ENCODE measurements around the gene PSMB3.
A peak's percentile ranks its signal among the peaks of the same experiment; 100 is the strongest.

Gene PSMB3

DNA sequence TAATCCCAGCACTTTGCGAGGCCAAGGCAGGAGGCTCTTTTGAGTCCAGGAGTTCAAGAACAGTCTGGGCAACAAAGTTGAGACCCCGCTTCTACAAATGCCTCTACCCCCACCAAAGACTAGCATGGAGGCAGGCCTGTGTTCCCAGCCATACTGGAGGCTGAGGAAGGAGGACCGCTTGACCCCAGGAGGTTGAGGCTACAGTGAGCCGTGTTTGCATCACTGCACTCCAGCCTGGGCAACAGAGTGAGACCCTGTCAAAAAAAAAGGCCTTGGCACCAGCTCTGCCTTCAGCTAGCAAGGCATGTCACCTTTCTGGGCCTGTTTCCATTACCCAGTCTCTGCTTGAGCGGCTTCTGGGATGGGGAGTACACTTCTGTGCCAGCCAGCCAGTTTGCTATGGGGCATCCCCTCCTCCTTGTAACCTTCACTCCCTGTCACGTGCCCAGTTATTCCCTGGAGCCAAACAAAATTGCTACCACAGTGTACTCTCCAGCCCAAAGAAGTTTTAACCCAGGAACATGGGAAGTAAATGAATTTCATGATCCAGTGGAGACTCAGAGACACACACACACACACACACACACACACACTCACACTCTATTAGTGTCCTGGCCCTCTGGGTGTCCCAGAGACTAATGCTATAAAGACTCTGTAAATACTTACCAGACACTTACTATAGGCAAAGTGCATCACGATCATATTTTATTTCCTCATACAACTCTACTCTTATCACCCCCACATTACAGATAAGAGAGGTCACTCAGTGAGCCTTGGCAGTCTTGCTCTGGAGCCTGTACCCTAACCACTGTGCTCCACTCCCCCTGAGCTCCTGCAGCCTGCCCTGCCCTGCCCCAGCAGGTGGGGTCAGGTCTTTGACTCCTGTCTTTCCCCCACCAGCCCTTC lies 19.9 kb upstream of the PSMB3 start:
- H3K36me3 ChIP-seq (ENCODE audit: insufficient read depth): no peaks in the 10 kb centered on the region
- TF ChIP-seq, protein P1, sequence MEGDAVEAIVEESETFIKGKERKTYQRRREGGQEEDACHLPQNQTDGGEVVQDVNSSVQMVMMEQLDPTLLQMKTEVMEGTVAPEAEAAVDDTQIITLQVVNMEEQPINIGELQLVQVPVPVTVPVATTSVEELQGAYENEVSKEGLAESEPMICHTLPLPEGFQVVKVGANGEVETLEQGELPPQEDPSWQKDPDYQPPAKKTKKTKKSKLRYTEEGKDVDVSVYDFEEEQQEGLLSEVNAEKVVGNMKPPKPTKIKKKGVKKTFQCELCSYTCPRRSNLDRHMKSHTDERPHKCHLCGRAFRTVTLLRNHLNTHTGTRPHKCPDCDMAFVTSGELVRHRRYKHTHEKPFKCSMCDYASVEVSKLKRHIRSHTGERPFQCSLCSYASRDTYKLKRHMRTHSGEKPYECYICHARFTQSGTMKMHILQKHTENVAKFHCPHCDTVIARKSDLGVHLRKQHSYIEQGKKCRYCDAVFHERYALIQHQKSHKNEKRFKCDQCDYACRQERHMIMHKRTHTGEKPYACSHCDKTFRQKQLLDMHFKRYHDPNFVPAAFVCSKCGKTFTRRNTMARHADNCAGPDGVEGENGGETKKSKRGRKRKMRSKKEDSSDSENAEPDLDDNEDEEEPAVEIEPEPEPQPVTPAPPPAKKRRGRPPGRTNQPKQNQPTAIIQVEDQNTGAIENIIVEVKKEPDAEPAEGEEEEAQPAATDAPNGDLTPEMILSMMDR (conservative IDR thresholded peaks at IDR 0.05; ENCODE audit: low read depth, low read length): no peak
- H3K4me1 ChIP-seq (ENCODE audit: low read depth, poor library complexity, severe bottlenecking): peaks cover 25% of the 10 kb centered on the region
- H2AFZ ChIP-seq (ENCODE audit: low read depth): no peak overlapping the region
- no peak overlapping the region for H3K9ac ChIP-seq
- H3K27me3 ChIP-seq (ENCODE audit: insufficient read depth, low read depth): no peaks in the 10 kb centered on the region
- peaks cover 12% of the 10 kb centered on the region; the same call in 1 of the 2 replicates for H3K79me2 ChIP-seq (ENCODE audit: insufficient read depth, low read depth)
- H3K27ac ChIP-seq: no peak overlapping the region
- no peaks in the 10 kb centered on the region for H4K20me1 ChIP-seq (ENCODE audit: insufficient read depth)
- no peak overlapping the region for H3K4me2 ChIP-seq
- H3K4me3 ChIP-seq (IDR thresholded peaks at IDR 0.05; ENCODE audit: insufficient read depth, low read depth, low read length): no peak overlapping the region

- H3K27me3 ChIP-seq (ENCODE audit: insufficient read depth, low read depth): no peaks in the 10 kb centered on the region
- no peak overlapping the region for H3K4me3 ChIP-seq (IDR thresholded peaks at IDR 0.05; ENCODE audit: insufficient read depth, low read depth, low read length)
- H3K79me2 ChIP-seq (ENCODE audit: insufficient read depth, low read depth): peaks cover 12% of the 10 kb centered on the region; the same call in 1 of the 2 replicates
- no peaks in the 10 kb centered on the region for H4K20me1 ChIP-seq (ENCODE audit: insufficient read depth)
- TF ChIP-seq, protein P1 (conservative IDR thresholded peaks at IDR 0.05; ENCODE audit: low read depth, low read length): no peak
- H3K27ac ChIP-seq: no peak overlapping the region
- peaks cover 25% of the 10 kb centered on the region for H3K4me1 ChIP-seq (ENCODE audit: low read depth, poor library complexity, severe bottlenecking)
- H3K4me2 ChIP-seq: no peak overlapping the region
- H3K9ac ChIP-seq: no peak overlapping the region
- no peaks in the 10 kb centered on the region for H3K36me3 ChIP-seq (ENCODE audit: insufficient read depth)
- H2AFZ ChIP-seq (ENCODE audit: low read depth): no peak overlapping the region
Measured at GRCh38 chr17:38733282-38733981, 19.1 kb upstream of the PSMB3 start.

- Histone ChIP-seq H3K27me3 (ENCODE audit: insufficient read depth, low read depth) (no peaks in the 10 kb centered on the region), H3K4me1 (ENCODE audit: low read depth, poor library complexity, severe bottlenecking) (peaks cover 25% of the 10 kb centered on the region), H3K36me3 (ENCODE audit: insufficient read depth) (no peaks in the 10 kb centered on the region), H3K27ac (no peak overlapping the region), H4K20me1 (ENCODE audit: insufficient read depth) (no peaks in the 10 kb centered on the region), H3K4me2 (no peak overlapping the region), H2AFZ (ENCODE audit: low read depth) (no peak overlapping the region), H3K4me3 (IDR thresholded peaks at IDR 0.05; ENCODE audit: insufficient read depth, low read depth, low read length) (no peak overlapping the region), H3K79me2 (ENCODE audit: insufficient read depth, low read depth) (peaks cover 12% of the 10 kb centered on the region; the same call in 1 of the 2 replicates), H3K9ac (no peak overlapping the region)
- TF ChIP-seq, protein P1 (conservative IDR thresholded peaks at IDR 0.05; ENCODE audit: low read depth, low read length): peak; percentile 55
Measured at GRCh38 chr17:38733982-38734973, 18.3 kb upstream of the PSMB3 start.
